Cardiac fibroblast (primary cell): ENCODE measurements around the gene CKAP2L.

Experiments used
- DNase-seq, 2 donors: peaks; one replicate each; pipeline versions ENCODE4 v3.0.0 to v3.0.0-alpha.2; 2010; ENCODE audit warnings: low read depth in 2 of 2
- H3K4me3 ChIP-seq, 2 donors: replicated peaks in 1 of 2; 1 replicate in 1 of 2; 2 replicates in 1 of 2; pipeline ENCODE4 v1.5.1; 2011; ENCODE audit warnings: low read depth in 2 of 2, low read length in 2 of 2, mild to moderate bottlenecking in 2 of 2, moderate library complexity in 1 of 2
- TF ChIP-seq, protein P1 (sequence below): IDR thresholded peaks from one replicate; pipeline ENCODE4 v1.5.1; 2011; ENCODE audit warnings: low read depth, mild to moderate bottlenecking, low read length, inconsistent platforms

CKAP2L gene

DNA sequence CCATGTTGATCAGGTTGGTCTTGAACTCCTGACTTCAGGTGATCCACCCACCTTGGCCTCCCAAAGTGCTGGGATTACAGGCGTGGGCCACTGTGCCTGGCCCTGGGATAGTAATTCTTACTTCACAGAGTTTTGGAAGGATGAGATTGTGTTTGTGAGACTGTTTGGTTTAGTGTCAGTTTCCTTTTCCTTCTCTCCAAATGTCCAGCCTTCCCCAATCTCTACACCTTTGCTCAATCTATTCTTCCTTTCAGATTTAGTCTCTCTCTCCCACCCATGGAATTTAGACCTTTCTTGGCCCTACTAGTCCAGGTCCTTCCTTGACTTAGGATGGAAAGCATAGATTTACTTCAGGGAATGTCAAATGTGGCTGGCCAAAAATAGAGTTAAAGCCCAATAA, 32.1 kb upstream of the CKAP2L start:
- DNase-seq: no peak
- TF ChIP-seq, protein P1, sequence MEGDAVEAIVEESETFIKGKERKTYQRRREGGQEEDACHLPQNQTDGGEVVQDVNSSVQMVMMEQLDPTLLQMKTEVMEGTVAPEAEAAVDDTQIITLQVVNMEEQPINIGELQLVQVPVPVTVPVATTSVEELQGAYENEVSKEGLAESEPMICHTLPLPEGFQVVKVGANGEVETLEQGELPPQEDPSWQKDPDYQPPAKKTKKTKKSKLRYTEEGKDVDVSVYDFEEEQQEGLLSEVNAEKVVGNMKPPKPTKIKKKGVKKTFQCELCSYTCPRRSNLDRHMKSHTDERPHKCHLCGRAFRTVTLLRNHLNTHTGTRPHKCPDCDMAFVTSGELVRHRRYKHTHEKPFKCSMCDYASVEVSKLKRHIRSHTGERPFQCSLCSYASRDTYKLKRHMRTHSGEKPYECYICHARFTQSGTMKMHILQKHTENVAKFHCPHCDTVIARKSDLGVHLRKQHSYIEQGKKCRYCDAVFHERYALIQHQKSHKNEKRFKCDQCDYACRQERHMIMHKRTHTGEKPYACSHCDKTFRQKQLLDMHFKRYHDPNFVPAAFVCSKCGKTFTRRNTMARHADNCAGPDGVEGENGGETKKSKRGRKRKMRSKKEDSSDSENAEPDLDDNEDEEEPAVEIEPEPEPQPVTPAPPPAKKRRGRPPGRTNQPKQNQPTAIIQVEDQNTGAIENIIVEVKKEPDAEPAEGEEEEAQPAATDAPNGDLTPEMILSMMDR: no peak
- no peak overlapping the region for H3K4me3 ChIP-seq

- DNase-seq: no peak
- TF ChIP-seq, protein P1: no peak
- H3K4me3 ChIP-seq: no peak overlapping the region
These were observed 31.4 kb upstream of the CKAP2L start for GRCh38 chr2:112795774-112796173.

GRCh38 chr2:112794841-112795240, 30.4 kb upstream of the CKAP2L start:
- no peak for DNase-seq
- TF ChIP-seq, protein P1: no peak
- H3K4me3 ChIP-seq: no peak overlapping the region

GRCh38 chr2:112794131-112794733, 29.8 kb upstream of the CKAP2L start:
- TF ChIP-seq, protein P1: no peak
- peak; percentile 87 to 98 for DNase-seq
- no peak overlapping the region for H3K4me3 ChIP-seq

DNA sequence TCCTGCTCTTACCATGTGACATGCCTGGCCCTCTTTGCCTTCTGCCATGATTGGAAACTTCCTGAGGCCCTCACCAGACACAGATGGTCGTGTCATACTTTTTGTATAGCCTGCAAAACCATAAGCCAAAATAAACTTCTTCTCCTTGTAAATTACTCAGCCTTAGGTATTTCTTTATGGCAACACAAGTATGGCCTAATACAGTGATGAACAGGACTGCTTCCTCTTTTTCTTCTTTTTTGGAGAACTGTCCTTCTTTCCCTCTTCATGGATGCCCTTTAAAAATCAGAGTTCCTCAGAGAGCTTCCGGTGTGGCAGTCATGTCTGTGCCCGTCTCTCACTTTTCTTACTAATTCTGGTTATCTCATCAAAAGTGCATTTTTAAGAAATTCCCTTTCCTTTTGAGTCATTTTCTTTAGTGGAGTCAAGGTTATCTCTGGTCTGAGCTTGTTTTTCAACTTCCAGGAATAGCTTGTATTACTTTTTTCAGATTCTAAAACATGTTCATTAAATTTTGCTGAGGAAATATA, 29.1 kb upstream of the CKAP2L start:
- TF ChIP-seq, protein P1: no peak
- peak; percentile 33 to 74 for DNase-seq
- H3K4me3 ChIP-seq: no peak overlapping the region

GRCh38 chr2:112792419-112792818, 28.0 kb upstream of the CKAP2L start:
- TF ChIP-seq, protein P1: no peak
- DNase-seq: no peak

More at GRCh38 chr2:112792419-112792818, 28.0 kb upstream of the CKAP2L start:
- no peak overlapping the region for H3K4me3 ChIP-seq
